Measurements from ENCODE around the gene CCDC171. TPM values are rescaled to one million over a fixed set of nuclear protein-coding genes. Genes with fewer than 3 reads are reported as not detected.
A peak's percentile ranks its signal among the peaks of the same experiment; 100 is the strongest.

Gene CCDC171
- polyA plus RNA-seq, 1 donor = 3.7 TPM

- DNase-seq = no peak
- H3K27me3 ChIP-seq (ENCODE audit: control insufficient read depth, insufficient read depth, low read length) = no peaks in the 10 kb centered on the region
- 100% methylated on average over 2 of the region's 4 CpGs for WGBS (ENCODE audit: insufficient coverage, low lambda C conversion rate)
These were observed 419.9 kb downstream of the CCDC171 start for GRCh38 chr9:15972760-15973159.

DNA sequence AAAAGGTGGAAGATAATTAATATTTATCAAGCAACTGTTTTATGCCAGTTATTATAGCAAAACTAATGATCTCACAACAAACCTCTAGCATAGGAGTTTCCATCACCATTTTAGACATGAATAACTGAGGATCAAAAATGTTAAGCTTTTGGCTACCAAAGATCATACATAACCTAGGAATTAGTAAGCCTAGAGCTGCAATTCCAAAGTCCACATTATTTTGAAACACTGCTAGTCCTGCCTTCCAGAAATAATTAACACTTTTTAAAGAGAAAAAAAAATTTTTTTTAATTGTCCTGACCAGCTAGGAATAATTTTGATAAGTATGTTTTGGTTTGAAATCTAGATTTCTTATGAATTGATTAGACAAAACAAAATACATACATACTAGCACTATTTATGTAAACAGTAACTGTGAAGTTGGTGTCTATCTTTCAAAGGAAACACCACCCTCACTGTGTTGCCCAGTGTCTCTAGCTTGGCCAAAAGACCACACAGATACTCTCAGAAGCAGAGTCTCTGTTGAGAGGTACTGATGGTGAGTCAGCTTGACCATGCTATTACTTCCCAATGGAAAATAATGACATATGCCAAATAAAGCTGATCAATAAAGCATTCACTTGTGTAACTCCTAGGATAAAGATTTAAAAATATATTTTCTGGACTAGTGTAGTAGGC, 422.4 kb downstream of the CCDC171 start:
- Histone ChIP-seq H3K9me3 (ENCODE audit: control insufficient read depth, low read depth, low read length) (no peaks in the 10 kb centered on the region), H3K4me1 (ENCODE audit: control insufficient read depth, insufficient read depth, low read length) (no peaks in the 10 kb centered on the region), H3K27ac (ENCODE audit: low read length) (no peak overlapping the region), H3K4me3 (ENCODE audit: low read length) (no peak overlapping the region), H3K27me3 (ENCODE audit: control insufficient read depth, insufficient read depth, low read length) (no peaks in the 10 kb centered on the region), H3K36me3 (ENCODE audit: control insufficient read depth, insufficient read depth, low read length) (no peaks in the 10 kb centered on the region)
- DNase-seq = no peak

More at GRCh38 chr9:15972760-15973159, 419.9 kb downstream of the CCDC171 start:
- no peak overlapping the region for H3K4me3 ChIP-seq (ENCODE audit: low read length)
- H3K27ac ChIP-seq (ENCODE audit: low read length) = no peak overlapping the region
- H3K9me3 ChIP-seq (ENCODE audit: control insufficient read depth, low read depth, low read length) = no peaks in the 10 kb centered on the region
- no peaks in the 10 kb centered on the region for H3K36me3 ChIP-seq (ENCODE audit: control insufficient read depth, insufficient read depth, low read length)
- no peaks in the 10 kb centered on the region for H3K4me1 ChIP-seq (ENCODE audit: control insufficient read depth, insufficient read depth, low read length)

DNA sequence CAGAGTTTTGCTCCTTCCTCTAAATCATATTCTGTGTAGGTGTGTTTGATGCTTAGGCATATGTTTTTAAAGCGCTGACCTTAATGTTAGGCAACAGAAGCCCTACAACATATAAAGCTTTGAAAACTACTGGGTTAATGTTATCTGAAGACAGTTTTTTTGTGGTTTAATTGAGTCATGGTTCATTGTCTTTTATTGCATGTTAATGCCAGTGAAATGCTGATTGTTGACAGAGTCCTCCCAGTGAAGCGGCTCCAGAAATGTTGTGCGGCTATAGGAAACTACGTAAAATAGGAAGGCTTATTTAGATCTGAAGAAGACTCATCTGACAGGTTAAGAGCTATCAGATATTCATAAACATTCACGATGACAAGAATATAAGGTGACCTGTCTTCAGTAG, 424.6 kb downstream of the CCDC171 start:
- H3K9me3 ChIP-seq (ENCODE audit: control insufficient read depth, low read depth, low read length) = no peaks in the 10 kb centered on the region
- H3K27me3 ChIP-seq (ENCODE audit: control insufficient read depth, insufficient read depth, low read length) = no peaks in the 10 kb centered on the region
- H3K4me3 ChIP-seq (ENCODE audit: low read length) = no peak overlapping the region
- no peak overlapping the region for H3K27ac ChIP-seq (ENCODE audit: low read length)
- 80% methylated on average over 2 of the region's 5 CpGs for WGBS (ENCODE audit: insufficient coverage, low lambda C conversion rate)
- no peaks in the 10 kb centered on the region for H3K4me1 ChIP-seq (ENCODE audit: control insufficient read depth, insufficient read depth, low read length)
- no peaks in the 10 kb centered on the region for H3K36me3 ChIP-seq (ENCODE audit: control insufficient read depth, insufficient read depth, low read length)
- no peak for DNase-seq

GRCh38 chr9:15982182-15982581, 429.3 kb downstream of the CCDC171 start:
- Histone ChIP-seq H3K27ac (ENCODE audit: low read length) (no peak overlapping the region), H3K36me3 (ENCODE audit: control insufficient read depth, insufficient read depth, low read length) (no peaks in the 10 kb centered on the region), H3K27me3 (ENCODE audit: control insufficient read depth, insufficient read depth, low read length) (no peaks in the 10 kb centered on the region), H3K4me1 (ENCODE audit: control insufficient read depth, insufficient read depth, low read length) (no peaks in the 10 kb centered on the region), H3K9me3 (ENCODE audit: control insufficient read depth, low read depth, low read length) (no peaks in the 10 kb centered on the region), H3K4me3 (ENCODE audit: low read length) (no peak overlapping the region)
- no peak for DNase-seq
- WGBS (ENCODE audit: insufficient coverage, low lambda C conversion rate) = 100% methylated on average over 1 of the region's 5 CpGs

DNA sequence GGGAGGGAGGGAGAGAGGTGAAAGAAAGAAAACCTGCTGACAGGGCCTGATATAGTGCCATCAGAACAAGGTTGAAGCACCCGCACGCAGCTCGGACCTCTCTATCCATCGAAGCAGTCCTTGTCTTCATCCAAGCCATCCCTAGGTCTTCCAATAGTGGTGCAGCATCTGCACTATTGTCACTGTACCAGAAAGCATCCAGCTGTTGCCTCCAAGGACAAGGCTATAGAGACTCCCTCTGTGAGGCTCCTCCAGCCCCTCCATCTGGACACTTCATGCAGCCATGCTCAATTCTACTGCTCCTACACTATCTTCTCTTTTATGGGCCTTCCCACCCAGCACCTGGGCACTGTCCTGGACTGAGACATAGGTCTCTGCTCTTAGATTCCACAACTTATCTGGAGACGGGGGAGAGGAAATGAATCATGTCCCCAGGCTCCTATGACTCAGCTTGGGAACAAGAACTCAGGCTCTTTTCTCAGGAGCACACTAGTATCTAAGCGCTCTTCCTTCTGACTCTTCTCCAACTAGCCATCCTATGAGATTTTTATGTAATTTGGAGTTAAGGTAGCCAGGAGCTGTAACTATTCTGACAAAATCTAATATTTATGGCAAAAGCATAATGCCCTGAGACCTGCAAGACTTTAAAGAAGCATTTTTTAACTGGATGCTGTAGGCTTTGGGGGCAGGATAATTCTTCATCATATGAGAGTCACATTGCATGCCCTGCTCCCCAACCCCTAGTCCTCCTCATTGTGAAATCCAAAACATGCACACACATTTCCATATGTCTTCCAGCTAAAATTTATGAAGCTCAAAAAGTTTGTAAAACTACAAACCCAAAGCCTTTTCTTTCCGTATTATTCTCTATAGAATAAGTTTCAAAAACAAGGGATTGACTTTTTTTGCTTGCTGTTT, 446.8 kb downstream of the CCDC171 start:
- no peaks in the 10 kb centered on the region for H3K27me3 ChIP-seq (ENCODE audit: control insufficient read depth, insufficient read depth, low read length)
- H3K9me3 ChIP-seq (ENCODE audit: control insufficient read depth, low read depth, low read length) = no peaks in the 10 kb centered on the region
- H3K4me3 ChIP-seq (ENCODE audit: low read length) = no peak overlapping the region
- peak in 1 of 2 donors; percentile 5 for DNase-seq
- no peaks in the 10 kb centered on the region for H3K4me1 ChIP-seq (ENCODE audit: control insufficient read depth, insufficient read depth, low read length)
- no peaks in the 10 kb centered on the region for H3K36me3 ChIP-seq (ENCODE audit: control insufficient read depth, insufficient read depth, low read length)
- H3K27ac ChIP-seq (ENCODE audit: low read length) = no peak overlapping the region
- WGBS (ENCODE audit: insufficient coverage, low lambda C conversion rate) = 88% methylated on average over 1 of the region's 7 CpGs

- H3K36me3 ChIP-seq (ENCODE audit: control insufficient read depth, insufficient read depth, low read length) = no peaks in the 10 kb centered on the region
- no peaks in the 10 kb centered on the region for H3K27me3 ChIP-seq (ENCODE audit: control insufficient read depth, insufficient read depth, low read length)
- no peak overlapping the region for H3K4me3 ChIP-seq (ENCODE audit: low read length)
- H3K4me1 ChIP-seq (ENCODE audit: control insufficient read depth, insufficient read depth, low read length) = no peaks in the 10 kb centered on the region
- DNase-seq = no peak
- H3K9me3 ChIP-seq (ENCODE audit: control insufficient read depth, low read depth, low read length) = no peaks in the 10 kb centered on the region
- H3K27ac ChIP-seq (ENCODE audit: low read length) = no peak overlapping the region
- no CpG with 5 or more reads among the region's 2 CpGs for WGBS (ENCODE audit: insufficient coverage, low lambda C conversion rate)
These were observed 448.0 kb downstream of the CCDC171 start for GRCh38 chr9:16000811-16001210.

DNA sequence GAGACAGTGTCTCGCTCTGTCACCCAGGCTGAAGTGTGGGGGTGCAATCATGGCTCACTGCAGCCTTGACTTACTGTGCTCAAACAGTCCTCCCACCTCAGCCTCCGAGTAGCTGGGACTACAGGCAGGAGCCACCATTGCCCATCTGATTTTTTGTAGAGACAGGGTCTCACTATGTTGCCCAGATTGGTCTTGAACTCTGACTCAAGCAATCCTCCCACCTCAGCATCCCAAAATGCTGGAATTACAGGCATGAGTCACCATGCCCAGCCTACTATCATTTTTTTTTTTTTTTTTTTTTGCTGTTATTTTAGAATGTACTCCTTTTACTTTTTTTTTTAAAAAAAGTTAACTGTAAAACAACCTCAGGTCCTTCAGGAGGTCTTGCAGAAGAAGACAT, 449.0 kb downstream of the CCDC171 start:
- no peaks in the 10 kb centered on the region for H3K9me3 ChIP-seq (ENCODE audit: control insufficient read depth, low read depth, low read length)
- H3K4me1 ChIP-seq (ENCODE audit: control insufficient read depth, insufficient read depth, low read length) = no peaks in the 10 kb centered on the region
- DNase-seq = no peak
- no peaks in the 10 kb centered on the region for H3K36me3 ChIP-seq (ENCODE audit: control insufficient read depth, insufficient read depth, low read length)
- no peak overlapping the region for H3K27ac ChIP-seq (ENCODE audit: low read length)
- H3K27me3 ChIP-seq (ENCODE audit: control insufficient read depth, insufficient read depth, low read length) = no peaks in the 10 kb centered on the region
- WGBS (ENCODE audit: insufficient coverage, low lambda C conversion rate) = no CpG with 5 or more reads among the region's 2 CpGs
- H3K4me3 ChIP-seq (ENCODE audit: low read length) = no peak overlapping the region

- DNase-seq = no peak
- H3K27ac ChIP-seq (ENCODE audit: low read length) = no peak overlapping the region
- no peaks in the 10 kb centered on the region for H3K36me3 ChIP-seq (ENCODE audit: control insufficient read depth, insufficient read depth, low read length)
- WGBS (ENCODE audit: insufficient coverage, low lambda C conversion rate) = 100% methylated on average over 1 of the region's 3 CpGs
- no peak overlapping the region for H3K4me3 ChIP-seq (ENCODE audit: low read length)
- no peaks in the 10 kb centered on the region for H3K9me3 ChIP-seq (ENCODE audit: control insufficient read depth, low read depth, low read length)
- no peaks in the 10 kb centered on the region for H3K27me3 ChIP-seq (ENCODE audit: control insufficient read depth, insufficient read depth, low read length)
- H3K4me1 ChIP-seq (ENCODE audit: control insufficient read depth, insufficient read depth, low read length) = no peaks in the 10 kb centered on the region
These were observed 450.0 kb downstream of the CCDC171 start for GRCh38 chr9:16002816-16003215.

GRCh38 chr9:16003785-16004184, 450.9 kb downstream of the CCDC171 start:
- Histone ChIP-seq H3K4me3 (ENCODE audit: low read length) (no peak overlapping the region), H3K36me3 (ENCODE audit: control insufficient read depth, insufficient read depth, low read length) (no peaks in the 10 kb centered on the region)
- WGBS (ENCODE audit: insufficient coverage, low lambda C conversion rate) = no CpG with 5 or more reads among the region's 6 CpGs

GRCh38 chr9:16004613-16005012, 451.8 kb downstream of the CCDC171 start:
- Histone ChIP-seq H3K27ac (ENCODE audit: low read length) (no peak overlapping the region), H3K9me3 (ENCODE audit: control insufficient read depth, low read depth, low read length) (no peaks in the 10 kb centered on the region), H3K36me3 (ENCODE audit: control insufficient read depth, insufficient read depth, low read length) (no peaks in the 10 kb centered on the region), H3K4me1 (ENCODE audit: control insufficient read depth, insufficient read depth, low read length) (no peaks in the 10 kb centered on the region), H3K27me3 (ENCODE audit: control insufficient read depth, insufficient read depth, low read length) (no peaks in the 10 kb centered on the region), H3K4me3 (ENCODE audit: low read length) (no peak overlapping the region)
- no CpG with 5 or more reads among the region's 6 CpGs for WGBS (ENCODE audit: insufficient coverage, low lambda C conversion rate)
- DNase-seq = no peak

More at GRCh38 chr9:16003785-16004184, 450.9 kb downstream of the CCDC171 start:
- Histone ChIP-seq H3K4me1 (ENCODE audit: control insufficient read depth, insufficient read depth, low read length) (no peaks in the 10 kb centered on the region), H3K27me3 (ENCODE audit: control insufficient read depth, insufficient read depth, low read length) (no peaks in the 10 kb centered on the region), H3K27ac (ENCODE audit: low read length) (no peak overlapping the region), H3K9me3 (ENCODE audit: control insufficient read depth, low read depth, low read length) (no peaks in the 10 kb centered on the region)
- no peak for DNase-seq
